Measurements from ENCODE around the gene PDK2. TPM values are rescaled to one million over a fixed set of nuclear protein-coding genes. Genes with fewer than 3 reads are reported as not detected.

Gene PDK2
- total and polyA plus RNA-seq, 9 of the 15 experiments (the other 6 are each of a cell fraction or from before 2014, with no cell fraction given) = 0.03 to 2.5 (median 1.4) TPM

- Histone ChIP-seq H3K79me2 (ENCODE audit: control insufficient read depth, insufficient read depth, low read length) (no peaks in the 10 kb centered on the region), H3K36me3 (ENCODE audit: control insufficient read depth, insufficient read depth, low read length) (no peaks in the 10 kb centered on the region), H3K9me3 (replicated peaks; ENCODE audit: control insufficient read depth, insufficient read depth, low read depth, low read length) (no peaks in the 10 kb centered on the region), H3K27me3 (ENCODE audit: control insufficient read depth in 2 of 2, insufficient read depth in 2 of 2, low read length in 2 of 2) (peaks cover 0 to 21% of the 10 kb centered on the region in 2 experiments; a peak in 2 of 5 replicates), H3K27ac (ENCODE audit: extremely low read depth, low read depth, low read length) (no peak overlapping the region), H3K4me2 (ENCODE audit: insufficient read depth, low read length) (no peak overlapping the region), H3K9ac (ENCODE audit: insufficient read depth in 1 of 2, low read depth in 2 of 2, low read length in 2 of 2) (no peak overlapping the region), H3K4me3 (no peak overlapping the region), H2AFZ (ENCODE audit: low read depth, low read length) (no peak overlapping the region), H3K4me1 (replicated peaks in 1 of 2; ENCODE audit: control insufficient read depth in 2 of 2, insufficient read depth in 2 of 2, low read length in 2 of 2) (peaks cover 3 to 13% of the 10 kb centered on the region in 2 experiments; a peak in 4 of 5 replicates), H4K20me1 (replicated peaks; ENCODE audit: control insufficient read depth, insufficient read depth, low read length) (no peaks in the 10 kb centered on the region; the same call in 1 of the 2 replicates), H3K9me1 (ENCODE audit: control insufficient read depth, insufficient read depth, low read length) (no peaks in the 10 kb centered on the region)
- WGBS (ENCODE audit: insufficient coverage, low coverage, missing lambda C conversion rate) = 27% methylated on average over 17 of the region's 17 CpGs
- no peak for DNase-seq (ENCODE audit: extremely low read depth in 1 of 4, low spot score in 3 of 4)
- no TSS peak for BruUV-seq (replicated peaks)
- ChIA-PET POLR2A (no interaction called here), CTCF (ENCODE audit: low intra/inter-chr PET ratio) (no interaction called here)
- no peak for FAIRE-seq
- no peak for ATAC-seq
- TF ChIP-seq GABPB2 (CRISPR knock-in tag; conservative IDR thresholded peaks at IDR 0.05) = no peak
- no peak for TF ChIP-seq SIRT6 (IDR thresholded peaks at IDR 0.05; ENCODE audit: low read depth, low read length)
- TF ChIP-seq ZNF24 (IDR thresholded peaks at IDR 0.05) = no peak
- TF ChIP-seq FOXK1 (CRISPR knock-in tag; IDR thresholded peaks at IDR 0.05; ENCODE audit: borderline replicate concordance) = no peak
- in situ Hi-C loops (cut with MboI) (no loop called here), intact Hi-C loops (cut with micrococcal nuclease) (no loop called here)
Observed at GRCh38 chr17:50048146-50048720, 46.9 kb upstream of the PDK2 start.

GRCh38 chr17:50048988-50049387 is 46.2 kb upstream of the PDK2 start:
- H3K9ac ChIP-seq (ENCODE audit: insufficient read depth in 1 of 2, low read depth in 2 of 2, low read length in 2 of 2) = no peak overlapping the region
- no peaks in the 10 kb centered on the region for H3K9me3 ChIP-seq (replicated peaks; ENCODE audit: control insufficient read depth, insufficient read depth, low read depth, low read length)
- ChIA-PET CTCF (ENCODE audit: low intra/inter-chr PET ratio) (no interaction called here), POLR2A (no interaction called here)
- ATAC-seq = no peak
- H3K4me2 ChIP-seq (ENCODE audit: insufficient read depth, low read length) = no peak overlapping the region
- H2AFZ ChIP-seq (ENCODE audit: low read depth, low read length) = no peak overlapping the region
- TF ChIP-seq NR2C2 (CRISPR knock-in tag; IDR thresholded peaks at IDR 0.05) = no peak
- peak; percentile 38; the same call in 1 of the 2 replicates for TF ChIP-seq NR2C2 (tag; IDR thresholded peaks at IDR 0.05)
- no peak for TF ChIP-seq ETV6 (IDR thresholded peaks at IDR 0.05; ENCODE audit: borderline replicate concordance in 1 of 2, low read depth in 2 of 2, low read length in 1 of 2)
- no peak for TF ChIP-seq ETV6 (CRISPR knock-in tag; IDR thresholded peaks at IDR 0.05; ENCODE audit: borderline replicate concordance)
- no peak for TF ChIP-seq NR2C1 (IDR thresholded peaks at IDR 0.05)
- peak; percentile 53 for TF ChIP-seq NR2C1 (tag; IDR thresholded peaks at IDR 0.05)
- intact Hi-C loops (cut with micrococcal nuclease) = no loop called here
- no peaks in the 10 kb centered on the region for H3K9me1 ChIP-seq (ENCODE audit: control insufficient read depth, insufficient read depth, low read length)
- H3K36me3 ChIP-seq (ENCODE audit: control insufficient read depth, insufficient read depth, low read length) = no peaks in the 10 kb centered on the region
- no peaks in the 10 kb centered on the region; the same call in 1 of the 2 replicates for H4K20me1 ChIP-seq (replicated peaks; ENCODE audit: control insufficient read depth, insufficient read depth, low read length)
- no peak for FAIRE-seq
- WGBS (ENCODE audit: insufficient coverage, low coverage, missing lambda C conversion rate) = 16% methylated on average over 4 of the region's 4 CpGs
- H3K27ac ChIP-seq (ENCODE audit: extremely low read depth, low read depth, low read length) = no peak overlapping the region
- no peak for DNase-seq (ENCODE audit: extremely low read depth in 1 of 4, low spot score in 3 of 4)
- peaks cover 0 to 17% of the 10 kb centered on the region in 2 experiments; a peak in 1 of 5 replicates for H3K27me3 ChIP-seq (ENCODE audit: control insufficient read depth in 2 of 2, insufficient read depth in 2 of 2, low read length in 2 of 2)
- H3K79me2 ChIP-seq (ENCODE audit: control insufficient read depth, insufficient read depth, low read length) = no peaks in the 10 kb centered on the region
- in situ Hi-C loops (cut with MboI) = no loop called here
- no TSS peak for BruUV-seq (replicated peaks)
- peaks cover 3 to 19% of the 10 kb centered on the region in 2 experiments; a peak in 4 of 5 replicates for H3K4me1 ChIP-seq (replicated peaks in 1 of 2; ENCODE audit: control insufficient read depth in 2 of 2, insufficient read depth in 2 of 2, low read length in 2 of 2)
- H3K4me3 ChIP-seq = no peak overlapping the region

Measured in K562 (cell line).